Activated T-cell treated with anti-CD3 and anti-CD28 coated beads for 1 hour (primary cell): ENCODE data around the gene TTLL8.

ENCODE experiments used
- DNase-seq: peaks from one replicate; pipeline ENCODE4 v3.0.0-alpha.2; 2020; ENCODE audit warnings: low read depth

TTLL8 gene

GRCh38 chr22:50061141-50061823, 3.2 kb upstream of the TTLL8 start:
- DNase-seq = no peak

GRCh38 chr22:50060441-50061140, 2.5 kb upstream of the TTLL8 start:
- DNase-seq = no peak

GRCh38 chr22:50059881-50060262, 1.8 kb upstream of the TTLL8 start:
- no peak for DNase-seq

GRCh38 chr22:50058906-50059880, 1.1 kb upstream of the TTLL8 start:
- no peak for DNase-seq

GRCh38 chr22:50057278-50058060, 629 bp downstream of the TTLL8 start:
- DNase-seq = no peak

GRCh38 chr22:50056214-50056972, 1.7 kb downstream of the TTLL8 start:
- no peak for DNase-seq

- no peak for DNase-seq
These were observed 4.2 kb downstream of the TTLL8 start for GRCh38 chr22:50053861-50054260.

- no peak for DNase-seq
These were observed 6.2 kb downstream of the TTLL8 start for GRCh38 chr22:50051930-50052329.

- no peak for DNase-seq
These were observed 8.6 kb downstream of the TTLL8 start for GRCh38 chr22:50049299-50050195.

- no peak for DNase-seq
These were observed 9.3 kb downstream of the TTLL8 start for GRCh38 chr22:50048836-50049235.

- no peak for DNase-seq
These were observed 9.9 kb downstream of the TTLL8 start for GRCh38 chr22:50048061-50048765.

GRCh38 chr22:50047346-50047745, 10.8 kb downstream of the TTLL8 start:
- no peak for DNase-seq

GRCh38 chr22:50046481-50047245, 11.4 kb downstream of the TTLL8 start:
- no peak for DNase-seq

- DNase-seq = no peak
These were observed 12.1 kb downstream of the TTLL8 start for GRCh38 chr22:50046019-50046415.

- DNase-seq = no peak
These were observed 12.7 kb downstream of the TTLL8 start for GRCh38 chr22:50045211-50046018.

GRCh38 chr22:50044485-50045118, 13.5 kb downstream of the TTLL8 start:
- no peak for DNase-seq

GRCh38 chr22:50041361-50042065, 16.6 kb downstream of the TTLL8 start:
- no peak for DNase-seq
